Sciatic nerve (tissue), 2 donors: ENCODE measurements around the gene SERINC5. TPM values are rescaled to one million over a fixed set of nuclear protein-coding genes. Genes with fewer than 3 reads are reported as not detected.

Experiments used
- ATAC-seq: fragments of 200-7000 bp; cut with Tn5 transposase; one replicate; pipeline ENCODE4 v1.9.1; 2020; ENCODE audit warnings: mild to moderate bottlenecking, moderate library complexity
- DNase-seq: peaks from one replicate; pipeline ENCODE4 v3.0.0-alpha.2; 2020; ENCODE audit warnings: low spot score
- intact Hi-C: fragments of 100-400 bp; cut with DNase I; formaldehyde crosslinking; loops from one replicate; pipeline ENCODE4 v1.14.2; 2022
- total RNA-seq: library from RNA; stranded (reverse); fragmentation: NEBNext Ultra II Directional; extraction: Animal tissue kit (Norgen Biotek cat#: 25700); gene quantifications from one replicate; pipeline ENCODE4 v1.2.1, GENCODE V29; 2021
- donor health status: DM: no; HTN: no; CAD: no.
- donor health status: DM: no; HTN: no; CAD: no.

Gene SERINC5
- total RNA-seq, 1 donor from 2014 or later, result 70.2 TPM

- DNase-seq, result no peak
- ATAC-seq, result peak; percentile 14
- intact Hi-C loops, result no loop called here
Measured at GRCh38 chr5:80068246-80068636, 187.6 kb downstream of the SERINC5 start.

- intact Hi-C loops, result no loop called here
- ATAC-seq (no peak), DNase-seq (no peak)
Measured at GRCh38 chr5:80067531-80068245, 188.2 kb downstream of the SERINC5 start.

- DNase-seq (no peak), ATAC-seq (no peak)
- intact Hi-C loops, result no loop called here
Measured at GRCh38 chr5:80067016-80067415, 188.8 kb downstream of the SERINC5 start.

- DNase-seq (no peak), ATAC-seq (no peak)
- intact Hi-C loops, result no loop called here
Measured at GRCh38 chr5:80064124-80064523, 191.7 kb downstream of the SERINC5 start.

Other genes starting within 250 kb of the SERINC5 start
- gene THBS4, start 220.7 kb downstream of the SERINC5 start, total RNA-seq, result 111 TPM
- gene SPZ1, start 64.0 kb upstream of the SERINC5 start, total RNA-seq, result not detected
- 68.4 TPM for gene ZFYVE16, start 152.0 kb upstream of the SERINC5 start, total RNA-seq
- gene FAM151B, start 232.1 kb upstream of the SERINC5 start, total RNA-seq, result 3.9 TPM